Right renal pelvis (tissue), 4 donors: ENCODE results near the gene HSFX2. TPM values are rescaled to one million over a fixed set of nuclear protein-coding genes. Genes with fewer than 3 reads are reported as not detected.
A peak's percentile ranks its signal among the peaks of the same experiment; 100 is the strongest.
"Not testable (repeated sequence)": the region's sequence is repeated elsewhere in the genome, so short reads cannot be mapped to it uniquely, and the experiment has no call there.

Experiments used
- DNase-seq, 4 donors: peaks; one replicate each; pipeline ENCODE4 v3.0.0-alpha.2; 2013; ENCODE audit warnings: low read depth in 4 of 4, low spot score in 3 of 4, missing footprints in 1 of 4
- polyA plus RNA-seq, 4 donors: library from polyadenylated mRNA; unstranded; fragments of 120-200 nt; gene quantifications; one replicate each; pipeline ENCODE4 v1.2.1, GENCODE V29; 2013; ENCODE audit not compliant: insufficient read length in 4 of 4

Gene HSFX2, protein sequence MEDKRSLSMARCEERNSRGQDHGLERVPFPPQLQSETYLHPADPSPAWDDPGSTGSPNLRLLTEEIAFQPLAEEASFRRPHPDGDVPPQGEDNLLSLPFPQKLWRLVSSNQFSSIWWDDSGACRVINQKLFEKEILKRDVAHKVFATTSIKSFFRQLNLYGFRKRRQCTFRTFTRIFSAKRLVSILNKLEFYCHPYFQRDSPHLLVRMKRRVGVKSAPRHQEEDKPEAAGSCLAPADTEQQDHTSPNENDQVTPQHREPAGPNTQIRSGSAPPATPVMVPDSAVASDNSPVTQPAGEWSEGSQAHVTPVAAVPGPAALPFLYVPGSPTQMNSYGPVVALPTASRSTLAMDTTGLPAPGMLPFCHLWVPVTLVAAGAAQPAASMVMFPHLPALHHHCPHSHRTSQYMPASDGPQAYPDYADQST
- 1 to 10 TPM in 1 of 4 donors, under 1 TPM in 3; 0.46 to 1.4 (median 0.49) TPM for polyA plus RNA-seq

DNA sequence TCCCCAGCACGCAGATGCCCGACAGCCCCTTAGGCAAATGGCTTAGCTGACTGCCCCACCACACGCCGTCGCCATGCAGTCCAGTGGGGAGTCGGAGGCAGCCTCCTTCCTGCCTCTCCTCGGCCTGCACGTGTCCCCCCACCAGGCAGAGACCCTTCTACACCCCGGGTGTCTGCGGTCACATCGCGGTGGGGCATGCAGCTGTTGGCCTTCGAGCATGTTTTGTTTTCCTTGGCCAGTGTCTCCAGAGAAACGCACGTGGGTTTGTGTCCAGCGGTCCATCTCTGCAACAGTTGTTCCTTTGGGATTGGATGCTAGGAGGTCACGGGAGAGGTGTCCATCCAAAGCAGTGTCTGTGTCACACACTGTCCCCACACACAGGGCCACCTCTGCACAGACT lies at the start of gene HSFX2:
TSS of gene HSFX2 (minus strand) at position 101 of the 400 bp plus-strand sequence. CDS start 614 bp downstream, outside the sequence.
- DNase-seq = not testable (repeated sequence)

DNA sequence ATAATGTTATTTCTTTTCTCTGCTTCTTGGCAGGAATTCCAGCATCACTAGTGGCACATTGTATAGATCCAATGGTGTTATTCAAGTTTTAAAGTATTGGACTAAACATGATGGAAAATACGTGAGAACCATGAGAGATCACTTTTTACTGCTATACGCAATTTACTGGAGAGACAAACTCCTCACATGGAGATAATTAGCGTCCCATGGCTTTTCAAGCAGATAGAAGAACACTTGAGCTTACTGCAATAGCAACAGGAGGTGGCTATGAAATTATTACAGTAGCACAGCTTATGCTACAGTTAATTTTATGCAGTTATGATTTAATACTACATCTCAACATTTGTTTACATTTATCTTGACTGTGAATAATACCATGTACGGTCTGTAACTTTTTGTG lies 48.4 kb upstream of the HSFX2 start:
- no peak for DNase-seq

DNA sequence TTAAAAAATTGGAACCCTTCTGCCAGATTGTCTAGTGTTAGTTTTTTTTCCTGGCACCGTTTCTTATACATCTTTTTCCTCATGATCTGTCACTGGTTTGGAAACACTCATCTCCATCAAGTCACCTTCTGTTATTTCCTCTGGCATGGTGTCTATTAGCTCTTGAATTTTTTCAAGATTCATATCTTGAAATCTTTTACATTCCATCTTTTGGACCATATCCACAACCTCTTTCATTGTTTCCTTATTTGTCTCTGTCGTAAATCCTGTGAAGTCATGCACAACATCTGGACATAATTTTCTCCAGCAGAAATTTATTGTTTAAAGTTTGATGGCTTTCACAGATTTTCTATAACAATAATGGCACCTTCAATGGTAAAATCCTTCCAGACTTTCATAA lies 46.7 kb upstream of the HSFX2 start:
- no peak for DNase-seq

DNA sequence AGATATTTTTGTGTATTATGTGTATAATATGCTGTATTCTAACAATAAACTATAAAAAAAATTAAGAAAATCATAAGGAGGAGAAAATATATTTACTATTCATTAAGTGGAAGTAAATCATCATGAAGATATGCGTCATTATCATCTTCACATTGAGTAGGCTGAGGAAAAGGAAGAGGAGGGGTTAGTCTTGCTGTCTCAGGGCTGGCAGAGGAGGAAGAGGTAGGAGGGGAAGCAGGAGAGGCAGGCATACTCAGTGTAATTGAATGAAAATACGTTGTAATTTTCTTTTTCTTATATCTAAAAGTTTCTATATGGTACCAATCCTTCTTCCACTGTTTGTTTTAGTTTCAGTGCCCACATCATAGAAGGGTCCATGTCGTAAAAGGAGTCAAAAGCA lies 46.3 kb upstream of the HSFX2 start:
- DNase-seq = no peak

DNA sequence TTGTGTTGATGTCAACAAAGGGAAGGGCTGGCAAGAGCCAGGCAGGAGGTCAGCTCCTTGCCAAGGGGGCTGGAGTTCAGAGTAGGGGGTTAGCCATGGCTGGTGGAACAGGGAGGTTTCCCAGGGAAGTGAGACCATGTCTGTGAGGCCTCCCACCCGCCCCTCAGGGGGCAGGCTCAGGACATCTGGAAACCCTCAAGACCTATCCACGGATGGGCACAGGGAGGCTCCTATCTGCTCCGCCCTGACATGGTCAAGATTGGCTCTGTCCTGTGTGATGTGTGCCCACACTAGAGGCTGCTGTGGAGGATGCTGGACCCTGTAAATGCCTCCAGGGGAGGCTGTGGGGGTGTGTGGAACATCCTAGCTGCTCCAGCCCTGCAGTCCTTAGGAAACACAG lies 44.5 kb upstream of the HSFX2 start:
- no peak for DNase-seq

DNA sequence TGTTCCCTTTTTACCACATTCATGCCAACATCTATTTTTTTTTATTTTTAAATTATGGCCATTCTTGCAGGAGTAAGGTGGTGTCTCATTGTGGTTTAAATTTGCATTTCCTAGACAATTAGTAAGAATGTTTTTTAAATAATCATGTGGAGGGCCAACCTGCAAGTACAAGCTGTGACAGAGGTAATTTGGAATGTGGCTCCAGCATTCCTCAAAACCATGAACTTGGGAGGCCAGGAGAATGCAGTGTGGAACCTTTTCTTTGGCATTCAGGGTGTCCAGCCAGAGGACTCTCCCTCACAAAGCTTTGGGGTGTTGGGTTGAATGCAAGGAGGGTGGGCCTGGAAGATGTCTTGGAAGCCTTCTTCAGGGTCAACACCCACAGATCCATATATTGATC lies 43.7 kb upstream of the HSFX2 start:
- no peak for DNase-seq

DNA sequence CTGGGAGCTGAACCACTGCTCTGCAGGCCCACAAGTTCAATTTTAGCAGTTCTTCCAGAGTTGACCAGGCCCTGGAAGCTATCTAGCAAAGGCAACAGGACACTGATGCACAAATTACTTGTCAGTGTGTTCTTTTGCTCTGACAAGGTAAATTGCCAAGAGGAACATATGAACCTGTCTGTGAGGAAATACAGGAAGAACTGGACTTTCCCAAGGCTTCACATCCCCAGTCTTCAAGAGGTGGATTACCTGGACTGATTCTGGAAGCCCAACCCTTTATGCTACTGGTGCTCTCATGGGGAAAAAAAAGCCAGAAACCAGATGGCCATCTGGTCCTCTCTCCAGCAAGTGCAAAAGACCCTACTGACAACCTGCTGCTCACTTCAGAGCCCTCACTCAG lies 38.4 kb upstream of the HSFX2 start:
- no peak for DNase-seq

DNA sequence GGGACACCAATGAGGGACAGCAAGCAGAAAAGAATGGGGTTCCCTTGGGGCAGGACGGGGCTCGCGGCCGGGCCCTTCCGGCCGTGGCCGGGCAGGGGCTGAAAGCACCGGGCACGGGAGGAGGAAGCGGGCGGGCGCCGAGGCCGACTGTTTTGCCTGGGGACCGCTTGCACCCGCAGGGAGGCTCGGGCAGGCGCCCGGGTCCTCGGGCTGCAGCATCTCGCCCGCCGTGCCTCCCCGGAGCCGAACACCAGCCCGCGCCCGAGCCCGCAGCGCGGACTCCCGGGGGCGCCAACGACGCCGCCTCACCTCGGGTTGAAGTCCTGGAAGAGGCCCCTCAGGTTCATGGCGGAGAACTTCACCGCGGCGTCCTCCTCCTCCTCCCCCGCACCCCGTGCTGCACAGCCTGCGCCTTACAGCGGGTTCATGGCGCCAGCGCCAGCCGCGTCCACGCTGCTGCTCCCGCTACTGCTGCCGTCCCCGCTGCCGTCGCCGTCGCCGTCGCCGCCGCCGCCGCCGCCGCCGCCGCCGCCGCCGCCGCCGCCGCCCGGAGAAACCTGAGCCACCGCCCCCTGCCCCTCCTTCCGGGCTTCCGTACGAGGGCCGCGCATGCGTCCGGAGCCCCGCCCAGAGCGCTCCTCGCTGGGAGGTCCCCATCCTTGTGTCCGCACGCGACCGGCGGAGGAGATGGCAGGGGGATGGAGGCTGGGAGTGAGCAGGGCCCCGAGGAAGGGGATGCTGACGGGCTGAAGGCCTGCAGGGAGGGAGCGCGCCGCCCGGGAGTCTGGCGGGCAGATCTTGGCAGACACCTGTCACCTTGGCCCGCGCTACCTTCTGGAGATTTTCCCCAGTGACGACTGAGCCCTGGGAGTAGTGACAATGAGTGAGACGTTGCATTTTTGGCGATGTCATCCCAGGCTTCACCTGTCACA lies 36.4 kb upstream of the HSFX2 start, which contains the start of gene TMEM185A:
TSS of gene TMEM185A (minus strand) at position 559 of the 932 bp plus-strand sequence. CDS start at position 347, 212 bp downstream.
- peak in 2 of 4 donors; percentile 23 to 28 for DNase-seq

DNA sequence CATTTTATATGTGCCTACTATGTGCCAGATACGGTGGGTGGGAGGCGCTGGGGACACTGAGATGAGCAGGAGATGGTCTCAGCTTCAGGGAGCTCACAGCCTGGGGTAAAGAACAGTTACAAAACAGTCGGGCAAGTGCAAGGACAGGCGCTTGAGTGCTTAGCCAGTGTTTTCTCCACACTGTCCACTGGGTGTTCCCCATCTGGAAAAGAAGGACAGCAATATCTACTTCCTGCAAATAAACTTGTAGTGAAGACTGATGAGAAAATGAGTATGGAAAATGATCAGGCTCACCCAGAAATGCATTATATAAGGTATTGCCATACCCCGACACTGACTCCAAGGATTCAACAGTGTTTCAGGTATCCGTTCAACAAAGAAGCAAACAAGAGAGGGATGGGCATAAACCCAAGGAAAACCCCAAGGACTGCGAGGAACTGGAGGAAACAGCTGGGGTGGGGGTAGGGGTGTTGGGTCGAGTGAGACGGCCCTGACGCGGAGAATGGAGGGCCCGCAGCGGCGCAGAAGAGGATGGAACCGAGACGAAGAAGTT lies 35.6 kb upstream of the HSFX2 start:
- no peak for DNase-seq

DNA sequence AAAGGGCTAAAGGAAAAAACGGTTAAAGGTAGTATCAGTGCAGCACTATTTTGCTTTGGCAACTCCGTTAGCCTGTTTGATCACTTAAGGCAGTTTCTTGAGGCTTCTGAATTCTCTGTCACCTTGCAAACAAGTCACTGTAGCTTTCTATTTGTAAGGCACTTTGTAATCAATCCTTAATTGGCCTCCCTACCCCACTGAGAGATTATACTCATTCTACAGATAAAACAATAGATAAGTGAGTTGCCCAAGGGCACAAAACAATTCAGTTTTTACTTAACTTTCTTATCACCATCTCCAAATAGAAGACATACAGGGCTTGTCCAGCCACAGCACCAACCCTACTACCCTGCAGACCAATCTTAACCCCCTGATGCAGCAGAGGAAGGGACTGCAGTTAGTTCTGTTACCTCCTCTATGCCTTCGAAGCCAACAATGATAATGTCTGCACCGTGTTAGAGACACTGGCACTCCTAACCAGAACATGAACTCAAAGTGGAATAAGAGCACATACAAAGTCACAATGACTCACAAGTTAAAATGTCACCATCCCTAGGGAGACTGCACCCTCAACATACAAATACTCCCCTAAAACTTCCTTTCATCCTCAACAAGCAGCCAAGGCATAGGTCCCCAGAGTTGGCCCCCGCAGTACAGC lies 34.7 kb upstream of the HSFX2 start:
- no peak for DNase-seq

DNA sequence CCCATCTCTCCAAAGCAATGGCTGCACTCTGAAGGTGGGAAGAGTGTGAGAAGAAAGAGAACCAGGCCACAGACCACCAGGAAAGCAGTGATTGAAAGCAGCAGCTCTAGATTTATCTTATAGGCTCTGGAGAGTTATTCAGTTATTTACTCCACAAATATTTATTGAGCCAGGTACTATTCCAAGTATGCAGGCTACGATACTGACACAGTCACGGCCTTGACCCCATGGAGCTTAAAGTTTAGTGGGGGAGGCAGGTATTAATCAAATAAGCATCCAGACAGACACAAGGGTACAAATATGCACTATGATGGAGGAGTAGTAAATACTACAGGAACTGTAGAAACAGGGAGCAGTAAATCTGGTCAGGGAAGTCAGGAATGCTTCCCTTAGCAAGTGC lies 33.7 kb upstream of the HSFX2 start:
- DNase-seq = no peak

DNA sequence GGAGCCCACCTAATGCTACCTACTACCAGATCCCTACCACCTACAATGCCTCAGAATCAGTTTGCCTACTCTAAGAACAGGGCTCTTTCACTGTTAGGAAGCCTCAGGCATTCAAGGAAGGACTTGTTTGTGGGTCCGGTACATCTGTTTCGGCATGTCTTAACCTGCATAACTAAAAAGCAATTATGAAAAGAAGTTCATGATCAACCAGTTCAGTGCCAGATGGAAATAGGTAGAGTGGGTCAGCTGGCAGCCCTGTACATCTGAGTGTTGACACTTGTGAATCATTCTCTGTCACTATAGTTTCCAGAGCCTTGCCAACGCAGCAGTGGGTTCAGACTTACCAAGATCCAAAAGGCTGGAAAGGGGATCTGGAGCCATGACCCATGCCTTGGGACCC lies 33.2 kb upstream of the HSFX2 start:
- DNase-seq = no peak

DNA sequence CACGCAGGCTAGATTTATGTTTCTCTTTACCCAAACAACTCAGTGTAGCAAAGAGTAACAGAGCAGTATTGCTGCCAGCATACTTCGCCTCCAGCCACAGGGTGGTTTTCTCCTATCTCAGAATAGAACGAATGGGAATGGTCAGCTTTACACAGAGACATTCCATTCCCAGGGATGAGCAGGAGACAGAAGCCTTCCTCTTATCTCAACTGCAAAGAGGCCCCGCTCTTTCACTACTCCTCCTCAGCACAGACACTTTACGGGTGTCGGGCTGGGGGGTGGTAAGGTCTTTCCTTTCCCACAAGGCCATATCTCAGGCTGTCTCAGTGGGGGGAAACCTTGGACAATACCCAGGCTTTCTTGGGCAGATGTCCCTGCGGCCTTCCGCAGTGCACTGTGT lies 31.7 kb upstream of the HSFX2 start:
- not testable (repeated sequence) for DNase-seq

DNA sequence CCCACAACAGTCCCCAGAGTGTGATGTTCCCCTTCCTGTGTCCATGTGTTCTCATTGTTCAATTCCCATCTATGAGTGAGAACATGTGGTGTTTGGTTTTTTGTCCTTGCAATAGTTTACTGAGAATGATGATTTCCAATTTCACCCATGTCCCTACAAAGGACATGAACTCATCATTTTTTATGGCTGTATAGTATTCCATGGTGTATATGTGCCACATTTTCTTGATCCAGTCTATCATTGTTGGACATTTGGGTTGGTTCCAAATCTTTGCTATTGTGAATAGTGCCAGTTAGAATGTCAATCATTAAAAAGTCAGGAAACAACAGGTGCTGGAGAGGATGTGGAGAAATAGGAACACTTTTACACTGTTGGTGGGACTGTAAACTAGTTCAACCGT lies 24.5 kb upstream of the HSFX2 start:
- DNase-seq = not testable (repeated sequence)

DNA sequence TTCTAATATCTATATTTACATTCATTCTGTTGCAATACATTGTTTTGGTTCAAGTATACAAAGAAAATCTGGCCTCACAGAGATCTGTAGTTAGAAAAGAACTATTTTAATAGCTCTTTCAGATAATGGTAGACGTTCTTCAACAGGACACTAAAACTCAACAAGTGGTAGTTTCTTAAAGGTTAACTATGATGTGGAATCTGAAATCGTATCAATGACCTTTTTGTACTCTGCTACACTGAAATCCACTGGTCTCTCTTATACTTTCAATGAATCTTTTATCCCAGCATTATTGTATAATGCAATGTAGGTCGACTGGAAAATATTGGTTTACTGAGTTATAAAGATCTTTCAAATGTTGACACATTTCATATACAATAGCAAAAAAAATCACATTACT lies 23.8 kb upstream of the HSFX2 start:
- no peak for DNase-seq

DNA sequence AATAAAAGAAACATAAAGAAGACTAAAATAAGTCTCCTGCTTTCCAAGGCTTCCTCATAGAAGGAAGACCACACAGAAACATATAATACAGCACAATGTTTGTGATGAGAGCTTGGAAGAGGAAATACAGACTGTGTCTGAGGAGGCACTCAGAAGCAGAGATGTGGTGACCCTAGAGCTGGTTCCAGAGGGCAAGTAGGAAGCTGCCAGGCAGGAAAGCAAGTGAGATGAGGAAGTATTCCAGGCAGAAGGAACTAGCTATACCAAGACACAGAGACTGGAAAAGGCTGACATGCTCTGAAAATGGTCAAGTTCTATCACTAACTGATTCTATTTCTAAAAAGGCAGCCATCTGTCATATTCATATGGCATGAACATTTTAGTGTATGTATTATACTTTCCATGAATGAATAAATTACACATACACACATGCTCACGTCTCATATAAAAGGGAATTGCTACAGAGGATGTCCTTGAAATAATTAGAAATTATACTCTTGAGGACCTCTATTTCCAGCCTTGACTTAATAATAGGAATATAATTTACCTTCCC lies 16.6 kb upstream of the HSFX2 start:
- no peak for DNase-seq

DNA sequence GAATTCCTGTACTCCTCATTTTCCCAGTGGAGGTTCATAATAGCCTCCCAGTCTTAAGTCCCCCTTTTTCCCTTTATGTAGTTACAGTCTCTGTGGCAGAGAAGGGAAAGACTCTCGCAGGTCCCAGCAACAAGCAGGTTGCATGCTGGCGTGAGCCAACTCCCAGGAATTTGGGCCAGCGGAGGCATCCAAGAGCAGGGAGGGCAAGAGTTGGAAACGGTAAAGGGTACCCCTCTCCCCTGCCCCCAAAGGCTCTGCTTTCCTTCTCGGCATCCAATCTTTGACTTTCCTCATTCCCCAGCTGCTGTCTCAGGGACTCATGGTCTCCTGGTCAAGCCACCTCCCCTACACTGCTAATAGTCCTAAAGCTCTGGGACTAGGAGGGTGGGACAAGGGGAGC lies 15.4 kb upstream of the HSFX2 start:
- DNase-seq = no peak

DNA sequence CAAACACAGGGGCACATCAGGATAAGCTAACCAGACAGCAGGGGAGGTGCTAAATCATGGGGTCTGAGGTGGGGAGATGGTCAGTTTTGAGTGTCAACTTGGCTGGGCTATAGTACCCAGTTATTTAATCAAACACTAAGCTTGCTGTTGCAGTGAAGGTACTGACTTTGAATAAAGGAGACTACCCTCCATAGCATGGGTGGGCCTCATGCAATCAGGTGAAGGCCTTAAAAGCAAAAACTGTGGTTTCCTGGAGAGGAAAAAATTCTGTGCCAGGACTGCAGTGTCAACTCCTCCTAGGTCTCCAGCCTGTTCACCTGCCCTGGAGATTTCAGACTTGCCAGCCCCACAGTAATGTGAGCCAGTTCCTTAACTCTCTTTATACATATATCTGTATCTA lies 12.6 kb upstream of the HSFX2 start:
- no peak for DNase-seq

DNA sequence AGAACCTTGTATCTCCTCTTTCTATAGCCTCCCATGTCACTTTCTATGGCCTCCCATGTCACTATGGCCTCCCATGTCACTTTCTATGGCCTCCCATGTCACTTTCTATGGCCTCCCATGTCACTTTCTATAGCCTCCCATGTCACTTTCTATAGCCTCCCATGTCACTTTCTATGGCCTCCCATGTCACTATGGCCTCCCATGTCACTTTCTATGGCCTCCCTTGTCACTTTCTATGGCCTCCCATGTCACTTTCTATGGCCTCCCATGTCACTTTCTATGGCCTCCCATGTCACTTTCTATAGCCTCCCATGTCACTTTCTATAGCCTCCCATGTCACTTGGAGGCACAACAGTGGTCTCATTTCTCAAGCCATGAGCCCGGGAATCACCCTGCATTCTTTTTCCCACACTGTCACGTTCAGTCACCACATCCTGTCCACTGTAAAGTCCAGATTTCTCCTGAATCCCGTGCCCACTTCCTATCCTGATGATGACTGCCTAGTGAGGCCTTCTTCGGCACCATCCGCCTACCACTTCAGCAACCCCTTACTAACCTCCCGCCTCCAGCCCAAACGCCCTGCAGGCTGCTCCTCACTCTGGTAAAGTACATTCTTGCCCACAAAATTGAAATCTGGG lies 10.3 kb upstream of the HSFX2 start:
- not testable (repeated sequence) for DNase-seq

DNA sequence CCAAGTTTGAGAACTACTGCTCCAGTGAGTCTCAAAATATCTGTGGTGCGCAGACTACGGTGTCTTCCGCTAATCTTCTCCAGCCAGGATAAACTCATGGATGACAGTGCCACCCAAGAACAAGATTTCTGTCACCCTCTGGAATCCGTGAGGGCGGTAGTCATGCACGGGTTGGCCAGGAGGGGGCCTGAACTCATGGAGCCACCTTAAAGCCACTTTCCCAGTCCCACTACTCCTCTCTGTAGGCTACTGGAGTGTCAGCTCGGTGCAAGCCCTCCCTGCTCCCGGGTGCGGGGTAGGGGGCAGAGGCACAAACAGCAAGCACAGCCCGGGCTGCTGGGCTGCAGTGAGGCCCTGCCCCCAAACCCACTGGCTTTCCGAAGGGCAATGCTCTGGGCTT lies 3.5 kb upstream of the HSFX2 start:
- DNase-seq = not testable (repeated sequence)
